ENCODE data around the gene HAND1.

The HAND1 gene

GRCh38 chr5:154477382-154478223 lies 424 bp downstream of the HAND1 start:
- H2BK5ac ChIP-seq (ENCODE audit: low read depth, low read length, poor library complexity, severe bottlenecking), result no peak overlapping the region
- no peak overlapping the region for H3K27ac ChIP-seq (ENCODE audit: low read length, poor library complexity, severe bottlenecking)
- no peaks in the 10 kb centered on the region for H3K36me3 ChIP-seq (ENCODE audit: control insufficient read depth in 1 of 2, insufficient read depth in 2 of 2, low read depth in 1 of 2, low read length in 2 of 2)
- no peak overlapping the region for H2BK15ac ChIP-seq (ENCODE audit: low read depth, poor library complexity, severe bottlenecking)
- under 1% methylated on average over 67 of the region's 68 CpGs for WGBS
- peak overlapping the region in 1 of 2 experiments; percentile 97 for H3K23ac ChIP-seq (ENCODE audit: low read length in 2 of 2)
- peaks cover 100% of the 10 kb centered on the region in 2 experiments for H3K27me3 ChIP-seq (ENCODE audit: control insufficient read depth in 1 of 2, insufficient read depth in 1 of 2, low read length in 2 of 2)
- no peak overlapping the region for H4K91ac ChIP-seq (ENCODE audit: low read length)
- no peak overlapping the region for H2BK12ac ChIP-seq (ENCODE audit: low read length in 2 of 2)
- H3K4me2 ChIP-seq (ENCODE audit: low read length, poor library complexity, severe bottlenecking), result peak overlapping the region; percentile 57
- peaks cover 39% of the 10 kb centered on the region for H3K4me1 ChIP-seq (ENCODE audit: control insufficient read depth, insufficient read depth, low read depth, low read length)
- H3K79me1 ChIP-seq (replicated peaks; ENCODE audit: low read length, poor library complexity, severe bottlenecking), result no peaks in the 10 kb centered on the region
- no peak overlapping the region for H4K8ac ChIP-seq (ENCODE audit: low read length)
- H2AK5ac ChIP-seq (ENCODE audit: low read length, severe bottlenecking), result no peak overlapping the region
- peak; percentile 29 for DNase-seq
- peak overlapping the region in 1 of 2 experiments; percentile 4 for H3K14ac ChIP-seq (ENCODE audit: low read length in 2 of 2)
- H3K18ac ChIP-seq (ENCODE audit: low read depth in 1 of 2, low read length in 2 of 2), result no peak overlapping the region
- H3K4ac ChIP-seq (ENCODE audit: low read depth in 1 of 2, low read length in 2 of 2), result no peak overlapping the region
- H3K9me3 ChIP-seq (ENCODE audit: control insufficient read depth, low read length), result peaks cover 3% of the 10 kb centered on the region
- H3K9ac ChIP-seq (ENCODE audit: low read length), result no peak overlapping the region
- peak overlapping the region in 1 of 2 experiments; percentile 63 for H3K4me3 ChIP-seq (ENCODE audit: insufficient read depth in 1 of 2, low read depth in 1 of 2, low read length in 2 of 2)
- H2BK120ac ChIP-seq (ENCODE audit: low read depth, low read length), result no peak overlapping the region
- H2AFZ ChIP-seq (ENCODE audit: low read depth, low read length), result no peak overlapping the region

- no peak overlapping the region for H2BK120ac ChIP-seq (ENCODE audit: low read depth, low read length)
These were observed 1.4 kb downstream of the HAND1 start for GRCh38 chr5:154476354-154477205.

GRCh38 chr5:154475591-154476353 lies 2.3 kb downstream of the HAND1 start:
- peaks cover 40% of the 10 kb centered on the region for H3K4me1 ChIP-seq (ENCODE audit: control insufficient read depth, insufficient read depth, low read depth, low read length)
- H3K27ac ChIP-seq (ENCODE audit: low read length, poor library complexity, severe bottlenecking), result no peak overlapping the region
- H2BK120ac ChIP-seq (ENCODE audit: low read depth, low read length), result no peak overlapping the region
- no peak overlapping the region for H3K9ac ChIP-seq (ENCODE audit: low read length)
- H3K79me1 ChIP-seq (replicated peaks; ENCODE audit: low read length, poor library complexity, severe bottlenecking), result no peaks in the 10 kb centered on the region
- H3K27me3 ChIP-seq (ENCODE audit: control insufficient read depth in 1 of 2, insufficient read depth in 1 of 2, low read length in 2 of 2), result peaks cover 94 to 100% of the 10 kb centered on the region in 2 experiments
- no peak overlapping the region for H2AFZ ChIP-seq (ENCODE audit: low read depth, low read length)
- no peak overlapping the region for H3K18ac ChIP-seq (ENCODE audit: low read depth in 1 of 2, low read length in 2 of 2)
- H3K4me3 ChIP-seq (ENCODE audit: insufficient read depth in 1 of 2, low read depth in 1 of 2, low read length in 2 of 2), result no peak overlapping the region
- H2BK5ac ChIP-seq (ENCODE audit: low read depth, low read length, poor library complexity, severe bottlenecking), result no peak overlapping the region
- H4K8ac ChIP-seq (ENCODE audit: low read length), result no peak overlapping the region
- no peak overlapping the region for H3K4me2 ChIP-seq (ENCODE audit: low read length, poor library complexity, severe bottlenecking)
- H3K9me3 ChIP-seq (ENCODE audit: control insufficient read depth, low read length), result no peaks in the 10 kb centered on the region
- H2BK15ac ChIP-seq (ENCODE audit: low read depth, poor library complexity, severe bottlenecking), result no peak overlapping the region
- H3K14ac ChIP-seq (ENCODE audit: low read length in 2 of 2), result no peak overlapping the region
- peak; percentile 20 for DNase-seq
- peak overlapping the region in 1 of 2 experiments; percentile 3 for H3K23ac ChIP-seq (ENCODE audit: low read length in 2 of 2)
- no peak overlapping the region for H3K4ac ChIP-seq (ENCODE audit: low read depth in 1 of 2, low read length in 2 of 2)
- H2AK5ac ChIP-seq (ENCODE audit: low read length, severe bottlenecking), result no peak overlapping the region
- H2BK12ac ChIP-seq (ENCODE audit: low read length in 2 of 2), result no peak overlapping the region
- WGBS, result 1% methylated on average over 43 of the region's 46 CpGs
- H3K36me3 ChIP-seq (ENCODE audit: control insufficient read depth in 1 of 2, insufficient read depth in 2 of 2, low read depth in 1 of 2, low read length in 2 of 2), result no peaks in the 10 kb centered on the region
- H4K91ac ChIP-seq (ENCODE audit: low read length), result no peak overlapping the region

More at GRCh38 chr5:154476354-154477205, 1.4 kb downstream of the HAND1 start:
- Histone ChIP-seq H2BK15ac (ENCODE audit: low read depth, poor library complexity, severe bottlenecking) (no peak overlapping the region), H3K36me3 (ENCODE audit: control insufficient read depth in 1 of 2, insufficient read depth in 2 of 2, low read depth in 1 of 2, low read length in 2 of 2) (no peaks in the 10 kb centered on the region), H3K27ac (ENCODE audit: low read length, poor library complexity, severe bottlenecking) (no peak overlapping the region), H4K8ac (ENCODE audit: low read length) (no peak overlapping the region), H2AK5ac (ENCODE audit: low read length, severe bottlenecking) (no peak overlapping the region), H2BK12ac (ENCODE audit: low read length in 2 of 2) (no peak overlapping the region), H3K4ac (ENCODE audit: low read depth in 1 of 2, low read length in 2 of 2) (no peak overlapping the region), H3K4me2 (ENCODE audit: low read length, poor library complexity, severe bottlenecking) (no peak overlapping the region), H4K91ac (ENCODE audit: low read length) (no peak overlapping the region), H3K23ac (ENCODE audit: low read length in 2 of 2) (peak overlapping the region in 1 of 2 experiments; percentile 9), H2AFZ (ENCODE audit: low read depth, low read length) (no peak overlapping the region), H3K9me3 (ENCODE audit: control insufficient read depth, low read length) (no peaks in the 10 kb centered on the region), H3K14ac (ENCODE audit: low read length in 2 of 2) (no peak overlapping the region), H3K79me1 (replicated peaks; ENCODE audit: low read length, poor library complexity, severe bottlenecking) (no peaks in the 10 kb centered on the region), H2BK5ac (ENCODE audit: low read depth, low read length, poor library complexity, severe bottlenecking) (no peak overlapping the region), H3K18ac (ENCODE audit: low read depth in 1 of 2, low read length in 2 of 2) (no peak overlapping the region), H3K27me3 (ENCODE audit: control insufficient read depth in 1 of 2, insufficient read depth in 1 of 2, low read length in 2 of 2) (peaks cover 94 to 100% of the 10 kb centered on the region in 2 experiments), H3K4me3 (ENCODE audit: insufficient read depth in 1 of 2, low read depth in 1 of 2, low read length in 2 of 2) (no peak overlapping the region), H3K4me1 (ENCODE audit: control insufficient read depth, insufficient read depth, low read depth, low read length) (peaks cover 40% of the 10 kb centered on the region), H3K9ac (ENCODE audit: low read length) (no peak overlapping the region)
- no peak for DNase-seq
- 2% methylated on average over 38 of the region's 38 CpGs for WGBS

Data from mesenchymal stem cell (in vitro differentiated cells and primary cell).